Mucosa of rectum (tissue), 2 donors: ENCODE data around the gene LTB4R2.
"Not testable (repeated sequence)": the region's sequence is repeated elsewhere in the genome, so short reads cannot be mapped to it uniquely, and the experiment has no call there.

Experiments used
- H3K27ac ChIP-seq, 2 donors: one replicate each; pipeline ENCODE4 v1.7.0; 2013; ENCODE audit warnings: inconsistent platforms in 2 of 2, low read depth in 2 of 2, low read length in 2 of 2
- H3K27me3 ChIP-seq, 2 donors: one replicate each; pipeline ENCODE4 v1.7.0; 2013; ENCODE audit warnings: low read length in 2 of 2; ENCODE audit not compliant: control insufficient read depth in 2 of 2, insufficient read depth in 2 of 2
- H3K36me3 ChIP-seq, 2 donors: one replicate each; pipeline ENCODE4 v1.7.0; 2013; ENCODE audit warnings: low read length in 2 of 2; ENCODE audit not compliant: control insufficient read depth in 2 of 2, insufficient read depth in 2 of 2
- H3K4me1 ChIP-seq, 2 donors: one replicate each; pipeline ENCODE4 v1.7.0; 2013; ENCODE audit warnings: low read length in 2 of 2, mild to moderate bottlenecking in 1 of 2; ENCODE audit not compliant: control insufficient read depth in 2 of 2, insufficient read depth in 2 of 2
- H3K4me3 ChIP-seq, 2 donors: one replicate each; pipeline ENCODE4 v1.7.0; 2013; ENCODE audit warnings: low read length in 2 of 2
- H3K9ac ChIP-seq, 2 donors: one replicate each; pipeline ENCODE4 v1.7.0; 2013; ENCODE audit warnings: low read length in 2 of 2, low read depth in 1 of 2, mild to moderate bottlenecking in 1 of 2
- H3K9me3 ChIP-seq, 2 donors: one replicate each; pipeline ENCODE4 v1.7.0; 2013; ENCODE audit warnings: low read length in 2 of 2; ENCODE audit not compliant: control insufficient read depth in 2 of 2
- donor health status: healthy.
- donor health status: Normal muscosa, but diverticular disease.

The LTB4R2 gene

GRCh38 chr14:24317141-24317928, 7.4 kb downstream of the LTB4R2 start:
- no peaks in the 10 kb centered on the region for H3K36me3 ChIP-seq
- no peak overlapping the region for H3K9ac ChIP-seq
- H3K27me3 ChIP-seq, result peaks cover 0 to 3% of the 10 kb centered on the region in 2 donors
- H3K4me3 ChIP-seq, result no peak overlapping the region
- peaks cover 16 to 25% of the 10 kb centered on the region in 2 donors for H3K4me1 ChIP-seq
- H3K27ac ChIP-seq, result no peak overlapping the region
- H3K9me3 ChIP-seq, result no peaks in the 10 kb centered on the region

DNA sequence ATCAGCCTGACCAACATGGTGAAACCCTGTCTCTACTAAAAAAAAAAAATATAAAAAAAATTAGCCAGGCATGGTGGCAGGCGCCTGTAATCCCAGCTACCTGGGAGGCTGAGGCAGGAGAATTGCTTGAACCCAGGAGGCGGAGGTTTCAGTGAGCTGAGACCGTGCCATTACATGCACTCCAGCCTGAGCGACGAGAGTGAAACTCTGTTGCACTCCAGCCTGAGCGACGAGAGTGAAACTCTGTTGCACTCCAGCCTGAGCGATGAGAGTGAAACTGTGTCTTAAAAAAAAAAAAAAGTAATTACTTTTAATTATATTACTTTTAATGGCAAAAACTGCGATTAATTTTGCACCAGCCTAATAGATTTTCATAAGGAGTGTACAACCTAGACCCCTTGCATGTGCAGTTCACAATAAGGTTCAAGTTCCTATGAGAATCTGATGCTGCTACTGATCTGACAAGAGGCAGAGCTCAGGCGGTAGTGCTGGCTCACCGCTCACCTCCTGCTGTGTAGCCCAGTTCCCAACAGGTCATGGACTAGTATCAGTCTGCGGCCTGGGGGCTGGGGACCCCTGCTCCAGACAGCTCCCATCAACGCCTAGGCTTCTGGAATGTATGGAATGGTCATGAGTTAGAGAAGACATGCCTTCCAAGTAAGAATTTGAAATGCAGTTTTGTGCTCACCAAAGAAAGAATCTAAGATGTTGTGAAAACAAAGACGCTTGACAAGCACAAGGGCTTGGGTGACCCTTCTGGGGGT, 11.5 kb downstream of the LTB4R2 start:
- Histone ChIP-seq H3K4me1 (peaks cover 4 to 6% of the 10 kb centered on the region in 2 donors), H3K9me3 (no peaks in the 10 kb centered on the region), H3K36me3 (no peaks in the 10 kb centered on the region), H3K27ac (no peak overlapping the region), H3K4me3 (no peak overlapping the region), H3K9ac (no peak overlapping the region), H3K27me3 (peaks cover 0 to 3% of the 10 kb centered on the region in 2 donors)

DNA sequence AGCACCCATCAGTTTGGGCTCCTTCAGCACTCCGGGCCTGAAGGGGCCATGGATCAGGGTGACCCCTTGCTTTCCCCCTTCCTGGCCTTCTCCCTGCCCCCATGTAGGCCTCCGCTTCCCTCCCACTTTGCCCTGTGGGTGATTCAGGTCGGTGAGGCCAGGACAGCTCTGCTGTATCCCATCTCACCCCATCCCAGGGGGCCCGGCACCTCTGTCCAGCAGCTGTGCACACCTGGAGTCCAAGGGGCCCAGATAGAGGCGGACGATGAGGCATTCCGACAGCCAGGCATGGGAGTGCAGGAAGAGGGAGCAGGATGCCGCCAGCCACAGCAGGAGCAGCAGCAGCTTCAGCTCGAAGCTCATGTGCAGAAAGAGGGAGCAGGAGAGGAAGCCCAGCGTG, 12.7 kb downstream of the LTB4R2 start:
- H3K36me3 ChIP-seq, result no peaks in the 10 kb centered on the region
- H3K9me3 ChIP-seq, result no peaks in the 10 kb centered on the region
- no peak overlapping the region for H3K4me3 ChIP-seq

DNA sequence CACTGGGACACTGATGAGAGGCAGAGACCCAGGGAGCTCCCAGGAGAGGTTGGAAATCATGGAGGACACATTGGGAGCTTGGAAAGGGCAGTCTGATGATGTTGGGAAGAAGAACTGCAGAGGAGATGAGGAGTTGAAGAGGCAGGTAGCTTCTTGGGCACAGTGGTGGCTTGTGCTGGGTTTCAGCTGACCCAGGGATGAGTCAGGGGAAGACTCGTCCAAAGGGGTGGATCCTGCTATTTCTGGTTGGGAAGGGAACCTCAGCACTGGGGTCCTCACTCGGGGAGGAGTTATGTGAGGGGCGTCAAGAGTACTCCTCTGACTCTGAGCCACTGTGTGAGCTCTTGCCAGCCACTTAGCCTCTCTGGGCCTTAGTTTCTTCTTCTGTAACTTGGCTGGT, 13.4 kb downstream of the LTB4R2 start:
- no peaks in the 10 kb centered on the region for H3K4me1 ChIP-seq

More for the DNA sequence above, 12.7 kb downstream of the LTB4R2 start:
- Histone ChIP-seq H3K4me1 (no peaks in the 10 kb centered on the region), H3K27me3 (peaks cover 0 to 3% of the 10 kb centered on the region in 2 donors), H3K27ac (no peak overlapping the region), H3K9ac (no peak overlapping the region)

DNA sequence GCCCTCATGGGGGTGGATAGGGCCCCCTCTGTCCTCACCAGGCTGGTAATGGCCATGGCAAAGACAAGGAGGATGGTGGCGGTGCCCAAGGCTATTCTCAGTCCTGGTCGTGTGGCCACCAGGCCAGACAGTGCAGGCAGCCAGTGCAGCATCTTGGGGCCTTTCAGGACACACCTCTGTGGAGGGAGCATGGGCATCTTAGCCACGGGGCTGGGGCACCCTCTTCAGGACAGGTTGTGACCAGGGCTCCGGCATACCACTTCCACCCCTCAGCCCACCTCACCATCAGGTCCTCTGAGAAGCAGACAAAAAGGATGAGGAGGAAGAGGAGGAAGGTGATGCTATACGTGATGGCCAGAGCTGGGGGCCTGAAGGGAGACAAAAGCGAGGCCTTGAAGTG, 14.1 kb downstream of the LTB4R2 start:
- no peak overlapping the region for H3K9ac ChIP-seq
- H3K27me3 ChIP-seq, result peaks cover 0 to 3% of the 10 kb centered on the region in 2 donors
- no peaks in the 10 kb centered on the region for H3K4me1 ChIP-seq
- H3K36me3 ChIP-seq, result no peaks in the 10 kb centered on the region
- no peak overlapping the region for H3K4me3 ChIP-seq
- H3K9me3 ChIP-seq, result no peaks in the 10 kb centered on the region
- no peak overlapping the region for H3K27ac ChIP-seq

More for the DNA sequence above, 13.4 kb downstream of the LTB4R2 start:
- Histone ChIP-seq H3K27ac (no peak overlapping the region), H3K4me3 (no peak overlapping the region), H3K27me3 (peaks cover 0 to 3% of the 10 kb centered on the region in 2 donors), H3K36me3 (no peaks in the 10 kb centered on the region), H3K9me3 (no peaks in the 10 kb centered on the region), H3K9ac (no peak overlapping the region)

GRCh38 chr14:24325041-24325530, 15.1 kb downstream of the LTB4R2 start:
- Histone ChIP-seq H3K4me3 (no peak overlapping the region), H3K27ac (no peak overlapping the region), H3K9ac (no peak overlapping the region), H3K27me3 (no peaks in the 10 kb centered on the region), H3K4me1 (no peaks in the 10 kb centered on the region), H3K9me3 (no peaks in the 10 kb centered on the region), H3K36me3 (no peaks in the 10 kb centered on the region)

DNA sequence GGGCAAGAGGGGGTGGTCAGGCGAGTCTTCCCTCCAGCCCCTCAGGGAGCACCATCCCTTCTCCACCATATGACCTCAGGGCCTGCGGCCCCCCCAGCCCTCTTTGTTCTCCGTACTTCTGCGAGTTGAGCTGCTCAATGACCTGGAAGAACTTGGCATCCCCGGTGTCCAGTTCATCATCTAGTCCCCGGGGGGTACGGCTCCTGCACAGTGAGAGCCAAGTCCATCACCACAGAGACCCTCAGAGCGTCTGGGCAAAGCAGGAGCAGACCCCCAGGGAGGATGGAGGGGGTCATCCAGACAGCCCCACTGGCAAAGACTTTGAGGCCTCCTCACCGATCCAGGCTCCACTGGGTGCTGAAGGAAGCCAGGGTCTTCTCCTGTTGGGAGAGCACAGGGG, 16.0 kb downstream of the LTB4R2 start:
- H3K9me3 ChIP-seq, result no peaks in the 10 kb centered on the region
- no peak overlapping the region for H3K9ac ChIP-seq
- no peak overlapping the region for H3K4me3 ChIP-seq
- no peak overlapping the region for H3K27ac ChIP-seq
- no peaks in the 10 kb centered on the region for H3K4me1 ChIP-seq
- H3K27me3 ChIP-seq, result no peaks in the 10 kb centered on the region
- H3K36me3 ChIP-seq, result no peaks in the 10 kb centered on the region

DNA sequence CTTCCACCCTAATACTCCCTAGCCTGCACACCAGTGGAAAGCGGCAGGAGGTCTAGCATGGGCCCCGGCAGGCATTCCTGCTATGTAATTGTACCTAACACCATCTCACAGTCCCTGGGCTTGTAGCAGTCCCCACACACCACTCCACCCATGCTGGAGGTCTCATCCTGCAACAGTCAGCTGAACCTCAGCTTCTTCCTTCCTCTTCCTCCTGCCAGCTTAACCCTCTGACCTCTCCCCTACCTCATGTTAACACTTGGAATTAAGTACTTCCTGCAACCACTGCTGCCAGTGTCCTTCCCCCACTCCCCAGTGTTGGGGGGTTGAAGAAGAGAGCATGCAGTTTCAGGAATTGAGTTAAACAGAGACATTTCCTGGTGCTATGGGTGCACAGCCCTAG, 17.4 kb downstream of the LTB4R2 start:
- no peak overlapping the region for H3K27ac ChIP-seq
- H3K4me1 ChIP-seq, result peaks cover 6 to 8% of the 10 kb centered on the region in 2 donors
- no peaks in the 10 kb centered on the region for H3K27me3 ChIP-seq
- no peak overlapping the region for H3K9ac ChIP-seq
- H3K9me3 ChIP-seq, result no peaks in the 10 kb centered on the region
- H3K36me3 ChIP-seq, result no peaks in the 10 kb centered on the region
- no peak overlapping the region for H3K4me3 ChIP-seq

DNA sequence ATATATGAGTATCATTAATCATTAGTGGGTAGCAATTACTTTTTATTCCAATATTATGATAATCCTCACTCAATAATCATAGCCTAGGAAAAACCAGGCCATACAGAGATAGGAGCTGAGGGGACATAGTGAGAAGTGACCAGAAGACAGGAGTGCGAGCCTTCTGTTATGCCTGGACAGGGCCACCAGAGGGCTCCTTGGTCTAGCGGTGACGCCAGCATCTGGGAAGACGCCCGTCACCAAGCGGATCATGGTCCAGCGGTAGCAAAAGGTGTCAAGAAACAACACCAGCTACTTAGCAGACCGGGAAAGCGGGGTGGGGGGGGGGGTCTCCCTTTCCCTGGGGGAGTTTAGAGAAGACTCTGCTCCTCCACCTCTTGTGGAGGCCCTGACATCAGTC, 18.0 kb downstream of the LTB4R2 start:
- H3K9me3 ChIP-seq, H3K27me3 ChIP-seq, H3K36me3 ChIP-seq, H3K4me3 ChIP-seq, H3K27ac ChIP-seq, H3K9ac ChIP-seq: not testable (repeated sequence)
- H3K4me1 ChIP-seq, result peaks cover 12 to 14% of the 10 kb centered on the region in 2 donors

DNA sequence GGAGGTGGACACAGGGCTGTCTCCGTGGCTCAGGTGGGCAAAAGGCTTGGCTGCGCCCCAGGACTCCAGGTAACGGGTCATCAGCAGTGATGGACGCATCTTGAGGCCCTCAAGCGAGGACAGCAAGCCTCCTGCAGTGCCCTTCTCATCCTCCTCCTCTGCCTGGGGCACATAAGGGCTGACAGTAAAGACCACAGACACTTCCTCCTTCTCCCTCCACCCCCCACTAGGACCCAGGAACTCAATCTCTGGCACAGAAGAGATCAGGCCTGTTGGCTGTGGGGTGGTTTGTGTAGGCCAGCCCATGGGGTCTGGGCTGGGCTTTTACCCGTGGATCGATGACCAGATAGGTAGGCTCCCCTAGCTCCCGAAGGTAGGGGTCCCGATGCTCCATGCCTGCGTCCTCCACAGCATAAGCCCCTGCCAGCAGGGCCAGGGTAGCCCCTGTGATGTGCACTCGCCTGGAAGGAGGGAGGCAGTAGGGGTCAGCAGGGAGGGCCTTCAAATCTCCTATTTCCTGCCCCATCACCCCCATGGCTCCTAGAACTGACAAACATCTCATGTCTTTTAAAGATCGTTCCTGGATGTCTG, 19.2 kb downstream of the LTB4R2 start:
- Histone ChIP-seq H3K4me3 (no peak overlapping the region), H3K4me1 (peaks cover 22 to 26% of the 10 kb centered on the region in 2 donors), H3K9me3 (no peaks in the 10 kb centered on the region), H3K27ac (no peak overlapping the region), H3K9ac (no peak overlapping the region), H3K36me3 (no peaks in the 10 kb centered on the region), H3K27me3 (peaks cover 0 to 2% of the 10 kb centered on the region in 2 donors)
